ENCODE results near the gene PIGS.

- TF ChIP-seq ZFX (IDR thresholded peaks at IDR 0.05) (no peak), POLR2A (IDR thresholded peaks at IDR 0.05; ENCODE audit: borderline replicate concordance, extremely low read depth, insufficient read depth, insufficient read length) (no peak), CTCF (IDR thresholded peaks at IDR 0.05 in 2 of 3, conservative IDR thresholded peaks at IDR 0.05 in 1 of 3; ENCODE audit: borderline replicate concordance in 1 of 3, insufficient read depth in 1 of 3, low read depth in 2 of 3, low read length in 2 of 3) (no peak), MAX (IDR thresholded peaks at IDR 0.05) (no peak), REST (IDR thresholded peaks at IDR 0.05; ENCODE audit: low read depth) (no peak), EGR1 (IDR thresholded peaks at IDR 0.05; ENCODE audit: low read depth) (no peak), ZBTB33 (IDR thresholded peaks at IDR 0.05; ENCODE audit: extremely low read depth, insufficient replicate concordance, low read length) (no peak)
Measured at GRCh38 chr17:28553000-28553505, 18.3 kb downstream of the PIGS start.
